ENCODE measurements around the gene LTBP4. TPM values are rescaled to one million over a fixed set of nuclear protein-coding genes. Genes with fewer than 3 reads are reported as not detected.
"Not testable (repeated sequence)": the region's sequence is repeated elsewhere in the genome, so short reads cannot be mapped to it uniquely, and the experiment has no call there.

Gene LTBP4
- total RNA-seq, 3 donors from 2014 or later, result 141 to 244 (median 160) TPM

DNA sequence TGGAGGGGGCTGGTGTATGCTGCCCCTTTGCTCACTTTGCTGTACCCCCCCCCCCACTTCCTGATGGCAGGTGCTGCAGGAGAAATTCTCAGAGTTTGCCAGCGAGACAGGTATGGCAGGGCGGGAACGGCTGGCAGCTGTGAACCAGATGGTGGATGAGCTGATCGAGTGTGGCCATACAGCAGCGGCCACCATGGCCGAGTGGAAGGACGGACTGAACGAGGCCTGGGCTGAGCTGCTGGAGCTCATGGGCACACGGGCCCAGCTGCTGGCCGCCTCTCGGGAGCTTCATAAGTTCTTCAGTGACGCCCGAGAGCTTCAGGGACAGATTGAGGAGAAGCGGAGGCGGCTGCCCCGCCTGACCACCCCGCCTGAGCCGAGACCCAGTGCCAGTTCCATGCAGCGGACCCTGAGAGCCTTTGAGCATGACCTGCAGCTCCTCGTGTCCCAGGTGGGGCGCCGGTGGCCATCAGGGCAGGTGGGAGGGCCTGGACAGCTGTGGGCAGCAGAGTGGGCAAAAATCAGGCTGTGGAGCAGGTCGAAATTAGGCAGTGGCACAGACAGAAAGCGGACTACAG lies 44.1 kb upstream of the LTBP4 start:
- Histone ChIP-seq H3K36me3 (ENCODE audit: low read depth) (no peaks in the 10 kb centered on the region), H3K4me1 (ENCODE audit: low read depth) (no peaks in the 10 kb centered on the region), H3K9me3 (no peaks in the 10 kb centered on the region), H3K4me3 (no peak overlapping the region)
- no peak for TF ChIP-seq CTCF (IDR thresholded peaks at IDR 0.05)
- DNase-seq (no peak), ATAC-seq (no peak)
- intact Hi-C loops (cut with DNase I, micrococcal nuclease), result no loop called here

DNA sequence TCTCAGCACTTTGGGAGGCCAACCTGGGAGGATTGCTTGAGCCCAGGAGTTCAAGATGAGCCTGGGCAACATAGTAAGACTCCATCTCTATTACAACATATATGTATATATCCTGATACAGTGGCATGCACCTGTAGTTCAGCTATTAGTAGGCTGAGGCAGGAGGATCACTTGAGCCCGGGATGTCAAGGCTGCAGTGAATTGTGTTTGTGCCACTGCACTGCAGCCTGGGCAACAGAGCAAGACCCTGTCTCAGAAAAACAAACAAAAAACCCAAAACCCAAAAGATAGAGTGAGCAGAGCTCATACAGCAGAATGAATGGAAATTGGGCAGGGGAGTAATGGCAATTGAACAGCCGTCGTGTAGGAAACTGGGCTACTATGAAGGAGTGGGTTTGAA lies 41.8 kb upstream of the LTBP4 start:
- no peak for ATAC-seq
- H3K4me3 ChIP-seq, result no peak overlapping the region
- no peak for TF ChIP-seq CTCF (IDR thresholded peaks at IDR 0.05)
- H3K4me1 ChIP-seq (ENCODE audit: low read depth), result no peaks in the 10 kb centered on the region
- no peaks in the 10 kb centered on the region for H3K9me3 ChIP-seq
- DNase-seq, result no peak
- no peaks in the 10 kb centered on the region for H3K36me3 ChIP-seq (ENCODE audit: low read depth)
- intact Hi-C loops (cut with DNase I, micrococcal nuclease), result no loop called here

GRCh38 chr19:40560092-40560507 lies 41.1 kb upstream of the LTBP4 start:
- no peak overlapping the region for H3K4me3 ChIP-seq
- H3K9me3 ChIP-seq, result no peaks in the 10 kb centered on the region
- H3K4me1 ChIP-seq (ENCODE audit: low read depth), result no peaks in the 10 kb centered on the region
- ATAC-seq, result no peak
- no peak for TF ChIP-seq CTCF (IDR thresholded peaks at IDR 0.05)
- intact Hi-C loops (cut with DNase I, micrococcal nuclease), result no loop called here
- DNase-seq, result no peak
- no peaks in the 10 kb centered on the region for H3K36me3 ChIP-seq (ENCODE audit: low read depth)

GRCh38 chr19:40561947-40562346 lies 39.2 kb upstream of the LTBP4 start:
- H3K9me3 ChIP-seq, result no peaks in the 10 kb centered on the region
- no peaks in the 10 kb centered on the region for H3K36me3 ChIP-seq (ENCODE audit: low read depth)
- ATAC-seq (no peak), DNase-seq (no peak)
- intact Hi-C loops (cut with DNase I, micrococcal nuclease), result no loop called here
- no peak for TF ChIP-seq CTCF (IDR thresholded peaks at IDR 0.05)
- H3K4me3 ChIP-seq, result no peak overlapping the region
- H3K4me1 ChIP-seq (ENCODE audit: low read depth), result no peaks in the 10 kb centered on the region

DNA sequence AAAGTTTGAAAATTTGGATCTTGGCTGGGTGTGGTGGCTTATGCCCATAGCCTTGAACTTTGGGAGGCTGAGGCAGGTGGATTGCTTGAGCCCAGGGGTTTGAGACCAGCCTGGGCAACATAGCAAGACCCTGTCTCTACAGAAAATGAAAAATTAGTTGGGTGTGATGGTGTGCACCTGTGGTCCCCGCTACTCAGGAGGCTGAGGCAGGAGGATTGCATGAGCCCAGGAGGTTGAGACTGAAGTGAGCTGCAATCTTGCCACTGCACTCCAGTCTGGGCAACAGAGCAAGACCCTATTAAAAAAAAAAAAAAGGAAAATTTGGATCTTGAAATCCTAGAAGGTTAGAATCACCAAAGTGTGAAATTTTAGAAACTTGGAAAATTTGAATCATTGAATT lies 36.6 kb upstream of the LTBP4 start:
- ATAC-seq; H3K4me1 ChIP-seq (ENCODE audit: low read depth); DNase-seq; H3K36me3 ChIP-seq (ENCODE audit: low read depth); intact Hi-C loops (cut with DNase I, micrococcal nuclease); H3K9me3 ChIP-seq; H3K4me3 ChIP-seq: not testable (repeated sequence)

GRCh38 chr19:40565355-40565754 lies 35.8 kb upstream of the LTBP4 start:
- intact Hi-C loops (cut with DNase I, micrococcal nuclease), result no loop called here
- H3K9me3 ChIP-seq, result no peaks in the 10 kb centered on the region
- peaks cover 10% of the 10 kb centered on the region for H3K4me1 ChIP-seq (ENCODE audit: low read depth)
- TF ChIP-seq CTCF (IDR thresholded peaks at IDR 0.05), result no peak
- H3K4me3 ChIP-seq, result no peak overlapping the region
- DNase-seq (no peak), ATAC-seq (no peak)
- no peaks in the 10 kb centered on the region for H3K36me3 ChIP-seq (ENCODE audit: low read depth)
